K562 (cell line): ENCODE results near the gene HACL1. TPM values are rescaled to one million over a fixed set of nuclear protein-coding genes. Genes with fewer than 3 reads are reported as not detected.

Experiments used
- BRD9 ChIP-seq: fragments of 450-650 bp; IDR thresholded peaks from 2 replicates; pipeline ENCODE4 v1.6.1; 2018; ENCODE audit warnings: low read depth; ENCODE audit not compliant: partially characterized antibody
- ETV1 ChIP-seq: fragments of 450-650 bp; conservative IDR thresholded peaks from 2 replicates; pipeline ENCODE4 v1.6.1; 2016; ENCODE audit warnings: missing genetic modification characterization, control low read depth, low read depth, missing compliant biosample characterization
- GATAD2B ChIP-seq: fragments of 450-650 bp; IDR thresholded peaks from 2 replicates; pipeline ENCODE4 v1.6.1; 2017; ENCODE audit warnings: mild to moderate bottlenecking, borderline replicate concordance
- HMG20B ChIP-seq: fragments of 250-450 bp; sonication (Bioruptor Pico); IDR thresholded peaks from 2 replicates; pipeline ENCODE4 v1.5.0; 2021; ENCODE audit warnings: mild to moderate bottlenecking
- HNRNPH1 ChIP-seq: fragments of 200-400 bp; formaldehyde crosslinking; optimal IDR thresholded peaks from 2 replicates; pipeline ENCODE3; 2017; ENCODE audit warnings: low read depth, mild to moderate bottlenecking, low read length, moderate library complexity
- KLF6 ChIP-seq: fragments of 250-450 bp; sonication (Bioruptor Pico); IDR thresholded peaks from 2 replicates; pipeline ENCODE4 v1.4.0; 2020; ENCODE audit warnings: mild to moderate bottlenecking, moderate library complexity, borderline replicate concordance
- RBFOX2 ChIP-seq: fragments of 200-400 bp; formaldehyde crosslinking; IDR thresholded peaks from 2 replicates; pipeline ENCODE4 v1.6.1; 2017; ENCODE audit warnings: low read depth, mild to moderate bottlenecking, low read length, moderate library complexity
- RBM17 ChIP-seq: fragments of 200-400 bp; formaldehyde crosslinking; IDR thresholded peaks from 2 replicates; pipeline ENCODE4 v1.6.1; 2017; ENCODE audit warnings: low read depth, mild to moderate bottlenecking, low read length, borderline replicate concordance
- SRSF9 ChIP-seq: fragments of 200-400 bp; formaldehyde crosslinking; IDR thresholded peaks from 2 replicates; pipeline ENCODE4 v1.6.1; 2017; ENCODE audit warnings: low read depth, low read length, borderline replicate concordance
- TBL1XR1 ChIP-seq, 2 experiments: IDR thresholded peaks; 2 replicates each; pipeline ENCODE4 v1.6.1; 2012; ENCODE audit warnings: improper control_type of control experiment in 2 of 2, low read length in 2 of 2, mild to moderate bottlenecking in 1 of 2
- TEAD4 ChIP-seq, 2 experiments: sonication (generic) in 1 of 2; formaldehyde crosslinking in 1 of 2; IDR thresholded peaks; 2 replicates each; pipeline versions ENCODE4 v1.6.1 to v1.8.0; 2012 to 2022; ENCODE audit warnings: borderline replicate concordance in 1 of 2, inconsistent platforms in 1 of 2, low read length in 1 of 2, mild to moderate bottlenecking in 1 of 2, missing genetic modification reagents in 1 of 2
- TRIM24 ChIP-seq, 2 experiments: fragments of 450-650 bp; IDR thresholded peaks; 2 replicates each; pipeline ENCODE4 v1.6.1; 2016
- TSC22D4 ChIP-seq: fragments of 450-650 bp; IDR thresholded peaks from 2 replicates; pipeline ENCODE4 v1.6.1; 2016; ENCODE audit warnings: missing genetic modification characterization, missing biosample characterization, control low read depth
- ZBTB7A ChIP-seq: IDR thresholded peaks from 2 replicates; pipeline ENCODE4 v1.6.1; 2011; ENCODE audit warnings: low read depth, mild to moderate bottlenecking, low read length, moderate library complexity, borderline replicate concordance; ENCODE audit not compliant: control insufficient read depth
- ZC3H4 ChIP-seq: sonication (generic); formaldehyde crosslinking; IDR thresholded peaks from 2 replicates; pipeline ENCODE4 v1.9.0; 2021; ENCODE audit warnings: missing genetic modification reagents, borderline replicate concordance
- ZNF197 ChIP-seq: fragments of 200-800 bp; sonication (Bioruptor generic); IDR thresholded peaks from 2 replicates; pipeline ENCODE4 v1.6.1; 2016; ENCODE audit warnings: low read depth, missing genetic modification characterization, missing compliant biosample characterization
- polyA plus RNA-seq, 8 experiments: library from polyadenylated mRNA; depleted of rRNA in 4 of 8; stranded (reverse) in 5 of 8; unstranded in 3 of 8; fragments of >200 nt; fragmentation: Nextera tagmentation in 2 of 8; fragmentation: Illumina TruSeq in 1 of 8; extraction: Ambion mirVana in 2 of 8; extraction: Trizol in 1 of 8; gene quantifications; 2 replicates each; pipeline versions ENCODE4 v1.2.1 to v1.2.3, GENCODE V29; 2011 to 2014; ENCODE audit warnings: inconsistent platforms in 1 of 8, missing spikeins in 1 of 8
- total RNA-seq, 7 experiments: library from RNA; depleted of rRNA in 6 of 7; stranded (reverse); fragments of >200 nt in 6 of 7; fragmentation: Illumina TruSeq in 2 of 7; extraction: Trizol in 2 of 7; gene quantifications; 2 replicates each; pipeline versions ENCODE4 v1.2.1 to v1.2.3, GENCODE V29; 2011 to 2021; ENCODE audit warnings: low replicate concordance in 1 of 7
- TF ChIP-seq, protein P1 (sequence below): fragments of 250-450 bp; sonication (Bioruptor Pico); IDR thresholded peaks from 2 replicates; pipeline ENCODE4 v1.5.0; 2020; ENCODE audit warnings: mild to moderate bottlenecking
- TF ChIP-seq, protein P2 (sequence below): fragments of 250-450 bp; sonication (Bioruptor Pico); IDR thresholded peaks from 2 replicates; pipeline ENCODE4 v1.4.0; 2020; ENCODE audit warnings: borderline replicate concordance
- TF ChIP-seq, protein P3 (sequence below), 3 experiments: fragments of 200-800 bp in 1 of 3; sonication (Bioruptor generic) in 1 of 3; sonication (generic) in 1 of 3; formaldehyde crosslinking in 1 of 3; IDR thresholded peaks; 2 replicates each; pipeline versions ENCODE4 v1.6.1 to v1.8.0; 2016 to 2022; ENCODE audit warnings: mild to moderate bottlenecking in 2 of 3, missing compliant biosample characterization in 2 of 3, missing genetic modification characterization in 2 of 3, missing genetic modification reagents in 1 of 3
- TF ChIP-seq, protein P4 (sequence below): fragments of 250-450 bp; sonication (Bioruptor Pico); IDR thresholded peaks from 2 replicates; pipeline ENCODE4 v1.5.0; 2020; ENCODE audit warnings: mild to moderate bottlenecking, borderline replicate concordance

HACL1 gene
- total and polyA plus RNA-seq, 9 of the 15 experiments (the other 6 are each of a cell fraction or from before 2014, with no cell fraction given) = 18.9 to 61.5 (median 30.5) TPM

DNA sequence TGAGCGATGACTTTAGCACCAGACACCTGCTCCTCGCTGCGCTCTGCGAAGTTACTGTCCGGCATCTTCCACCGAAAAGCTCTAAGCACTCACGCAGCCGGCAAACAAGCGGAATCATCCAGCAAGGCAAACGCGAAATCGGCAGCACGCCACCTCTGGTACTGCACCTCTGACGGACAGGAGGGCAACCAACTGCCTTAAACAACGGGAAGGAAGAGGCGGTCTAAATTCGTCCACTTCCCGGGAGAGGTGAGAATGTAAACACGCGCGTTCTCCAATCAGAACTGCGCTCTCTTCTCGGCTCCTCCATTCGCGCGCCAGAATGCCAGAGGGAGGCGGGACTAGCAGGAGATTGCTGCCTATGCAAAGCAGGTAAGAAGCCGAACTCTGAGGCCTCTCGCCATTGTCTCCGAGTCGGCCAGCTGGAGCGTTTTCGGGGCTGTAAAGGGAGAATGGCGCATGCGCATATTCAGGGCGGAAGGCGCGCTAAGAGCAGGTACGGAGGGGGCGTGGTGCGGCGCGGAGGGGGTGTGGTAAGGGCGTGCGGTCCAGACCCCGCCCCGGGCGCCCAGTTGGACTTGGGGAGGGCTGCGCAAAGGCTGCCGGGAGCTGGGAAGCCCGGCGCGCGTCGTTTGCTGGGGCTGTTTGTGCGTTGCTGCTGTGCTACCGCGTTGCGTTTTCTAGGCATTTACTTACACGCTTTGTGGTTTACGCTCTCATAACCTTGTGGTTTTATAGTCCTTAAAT, at the start of gene HACL1, which contains the start of gene BTD (continued):
- TF ChIP-seq ZNF197 (CRISPR knock-in tag) (no peak), KLF6 (CRISPR knock-in tag) (no peak; the same call in 1 of the 2 replicates), GATAD2B (no peak), TEAD4 (IDR thresholded peaks at IDR 0.05; ENCODE audit: low read length) (peak; percentile 35), TEAD4 (CRISPR knock-in tag; IDR thresholded peaks at IDR 0.05; ENCODE audit: borderline replicate concordance) (no peak), TSC22D4 (tag) (no peak), TBL1XR1 (IDR thresholded peaks at IDR 0.05; ENCODE audit: low read length in 2 of 2) (no peak), ETV1 (no peak), ZBTB7A (peak; percentile 71; the same call in 1 of the 2 replicates), RBFOX2 (peak; percentile 96), TRIM24 (IDR thresholded peaks at IDR 0.05) (no peak), SRSF9 (no peak), RBM17 (no peak), ZC3H4 (CRISPR knock-in tag) (no peak), HNRNPH1 (no peak), HMG20B (CRISPR knock-in tag) (no peak), BRD9 (no peak)
- TF ChIP-seq, protein P1, sequence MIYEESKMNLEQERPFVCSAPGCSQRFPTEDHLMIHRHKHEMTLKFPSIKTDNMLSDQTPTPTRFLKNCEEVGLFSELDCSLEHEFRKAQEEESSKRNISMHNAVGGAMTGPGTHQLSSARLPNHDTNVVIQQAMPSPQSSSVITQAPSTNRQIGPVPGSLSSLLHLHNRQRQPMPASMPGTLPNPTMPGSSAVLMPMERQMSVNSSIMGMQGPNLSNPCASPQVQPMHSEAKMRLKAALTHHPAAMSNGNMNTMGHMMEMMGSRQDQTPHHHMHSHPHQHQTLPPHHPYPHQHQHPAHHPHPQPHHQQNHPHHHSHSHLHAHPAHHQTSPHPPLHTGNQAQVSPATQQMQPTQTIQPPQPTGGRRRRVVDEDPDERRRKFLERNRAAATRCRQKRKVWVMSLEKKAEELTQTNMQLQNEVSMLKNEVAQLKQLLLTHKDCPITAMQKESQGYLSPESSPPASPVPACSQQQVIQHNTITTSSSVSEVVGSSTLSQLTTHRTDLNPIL (CRISPR knock-in tag) = no peak
- TF ChIP-seq, protein P2, sequence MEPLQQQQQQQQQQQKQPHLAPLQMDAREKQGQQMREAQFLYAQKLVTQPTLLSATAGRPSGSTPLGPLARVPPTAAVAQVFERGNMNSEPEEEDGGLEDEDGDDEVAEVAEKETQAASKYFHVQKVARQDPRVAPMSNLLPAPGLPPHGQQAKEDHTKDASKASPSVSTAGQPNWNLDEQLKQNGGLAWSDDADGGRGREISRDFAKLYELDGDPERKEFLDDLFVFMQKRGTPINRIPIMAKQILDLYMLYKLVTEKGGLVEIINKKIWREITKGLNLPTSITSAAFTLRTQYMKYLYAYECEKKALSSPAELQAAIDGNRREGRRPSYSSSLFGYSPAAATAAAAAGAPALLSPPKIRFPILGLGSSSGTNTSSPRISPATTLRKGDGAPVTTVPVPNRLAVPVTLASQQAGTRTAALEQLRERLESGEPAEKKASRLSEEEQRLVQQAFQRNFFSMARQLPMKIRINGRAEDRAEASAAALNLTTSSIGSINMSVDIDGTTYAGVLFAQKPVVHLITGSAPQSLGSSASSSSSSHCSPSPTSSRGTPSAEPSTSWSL = no peak
- TF ChIP-seq, protein P3, sequence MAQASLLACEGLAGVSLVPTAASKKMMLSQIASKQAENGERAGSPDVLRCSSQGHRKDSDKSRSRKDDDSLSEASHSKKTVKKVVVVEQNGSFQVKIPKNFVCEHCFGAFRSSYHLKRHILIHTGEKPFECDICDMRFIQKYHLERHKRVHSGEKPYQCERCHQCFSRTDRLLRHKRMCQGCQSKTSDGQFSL (CRISPR knock-in tag; IDR thresholded peaks at IDR 0.05) = 0 out of 2 replicates have a peak, but pooled peaks have one; percentile 40
- TF ChIP-seq, protein P3 (tag; IDR thresholded peaks at IDR 0.05) = no peak
- TF ChIP-seq, protein P4, sequence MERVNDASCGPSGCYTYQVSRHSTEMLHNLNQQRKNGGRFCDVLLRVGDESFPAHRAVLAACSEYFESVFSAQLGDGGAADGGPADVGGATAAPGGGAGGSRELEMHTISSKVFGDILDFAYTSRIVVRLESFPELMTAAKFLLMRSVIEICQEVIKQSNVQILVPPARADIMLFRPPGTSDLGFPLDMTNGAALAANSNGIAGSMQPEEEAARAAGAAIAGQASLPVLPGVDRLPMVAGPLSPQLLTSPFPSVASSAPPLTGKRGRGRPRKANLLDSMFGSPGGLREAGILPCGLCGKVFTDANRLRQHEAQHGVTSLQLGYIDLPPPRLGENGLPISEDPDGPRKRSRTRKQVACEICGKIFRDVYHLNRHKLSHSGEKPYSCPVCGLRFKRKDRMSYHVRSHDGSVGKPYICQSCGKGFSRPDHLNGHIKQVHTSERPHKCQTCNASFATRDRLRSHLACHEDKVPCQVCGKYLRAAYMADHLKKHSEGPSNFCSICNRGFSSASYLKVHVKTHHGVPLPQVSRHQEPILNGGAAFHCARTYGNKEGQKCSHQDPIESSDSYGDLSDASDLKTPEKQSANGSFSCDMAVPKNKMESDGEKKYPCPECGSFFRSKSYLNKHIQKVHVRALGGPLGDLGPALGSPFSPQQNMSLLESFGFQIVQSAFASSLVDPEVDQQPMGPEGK (CRISPR knock-in tag) = no peak
